ENCODE measurements around the gene GALR2.
"Not testable (repeated sequence)": the region's sequence is repeated elsewhere in the genome, so short reads cannot be mapped to it uniquely, and the experiment has no call there.

Gene GALR2

DNA sequence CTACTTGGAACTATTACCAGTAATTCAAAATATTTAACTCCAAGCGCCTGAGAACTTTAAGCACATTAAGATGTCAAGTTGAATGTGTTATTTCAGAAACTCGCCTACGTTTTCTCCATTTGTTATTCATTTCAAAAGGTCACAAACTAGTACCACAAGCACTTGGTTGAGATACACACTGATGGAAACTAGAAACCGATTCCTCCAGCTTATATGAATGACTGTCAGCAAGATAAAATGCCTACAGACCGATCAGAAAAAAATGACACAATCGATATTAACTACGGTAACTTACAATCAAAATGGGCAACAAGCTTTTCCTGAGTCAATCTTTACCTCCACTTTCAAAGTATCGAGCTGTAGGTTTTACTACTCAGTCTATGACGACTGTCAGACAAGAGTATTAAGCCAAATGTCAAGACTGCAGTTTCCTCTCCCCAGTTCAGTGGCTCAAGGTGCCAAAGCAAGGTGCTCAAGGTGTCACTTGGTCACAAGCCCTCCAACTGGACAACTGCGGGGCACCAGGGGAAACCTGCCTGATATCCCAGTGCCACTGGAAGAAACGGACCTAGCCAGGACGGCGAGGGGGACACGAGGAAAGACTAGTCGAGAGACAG, 2.9 kb upstream of the GALR2 start:
- peak overlapping the region; percentile 78 for H3K4me3 ChIP-seq (ENCODE audit: low read depth, low read length)
- TF ChIP-seq, protein P1, sequence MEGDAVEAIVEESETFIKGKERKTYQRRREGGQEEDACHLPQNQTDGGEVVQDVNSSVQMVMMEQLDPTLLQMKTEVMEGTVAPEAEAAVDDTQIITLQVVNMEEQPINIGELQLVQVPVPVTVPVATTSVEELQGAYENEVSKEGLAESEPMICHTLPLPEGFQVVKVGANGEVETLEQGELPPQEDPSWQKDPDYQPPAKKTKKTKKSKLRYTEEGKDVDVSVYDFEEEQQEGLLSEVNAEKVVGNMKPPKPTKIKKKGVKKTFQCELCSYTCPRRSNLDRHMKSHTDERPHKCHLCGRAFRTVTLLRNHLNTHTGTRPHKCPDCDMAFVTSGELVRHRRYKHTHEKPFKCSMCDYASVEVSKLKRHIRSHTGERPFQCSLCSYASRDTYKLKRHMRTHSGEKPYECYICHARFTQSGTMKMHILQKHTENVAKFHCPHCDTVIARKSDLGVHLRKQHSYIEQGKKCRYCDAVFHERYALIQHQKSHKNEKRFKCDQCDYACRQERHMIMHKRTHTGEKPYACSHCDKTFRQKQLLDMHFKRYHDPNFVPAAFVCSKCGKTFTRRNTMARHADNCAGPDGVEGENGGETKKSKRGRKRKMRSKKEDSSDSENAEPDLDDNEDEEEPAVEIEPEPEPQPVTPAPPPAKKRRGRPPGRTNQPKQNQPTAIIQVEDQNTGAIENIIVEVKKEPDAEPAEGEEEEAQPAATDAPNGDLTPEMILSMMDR (conservative IDR thresholded peaks at IDR 0.05; ENCODE audit: low read depth, low read length), result no peak
- no peak for DNase-seq (ENCODE audit: low read depth)

DNA sequence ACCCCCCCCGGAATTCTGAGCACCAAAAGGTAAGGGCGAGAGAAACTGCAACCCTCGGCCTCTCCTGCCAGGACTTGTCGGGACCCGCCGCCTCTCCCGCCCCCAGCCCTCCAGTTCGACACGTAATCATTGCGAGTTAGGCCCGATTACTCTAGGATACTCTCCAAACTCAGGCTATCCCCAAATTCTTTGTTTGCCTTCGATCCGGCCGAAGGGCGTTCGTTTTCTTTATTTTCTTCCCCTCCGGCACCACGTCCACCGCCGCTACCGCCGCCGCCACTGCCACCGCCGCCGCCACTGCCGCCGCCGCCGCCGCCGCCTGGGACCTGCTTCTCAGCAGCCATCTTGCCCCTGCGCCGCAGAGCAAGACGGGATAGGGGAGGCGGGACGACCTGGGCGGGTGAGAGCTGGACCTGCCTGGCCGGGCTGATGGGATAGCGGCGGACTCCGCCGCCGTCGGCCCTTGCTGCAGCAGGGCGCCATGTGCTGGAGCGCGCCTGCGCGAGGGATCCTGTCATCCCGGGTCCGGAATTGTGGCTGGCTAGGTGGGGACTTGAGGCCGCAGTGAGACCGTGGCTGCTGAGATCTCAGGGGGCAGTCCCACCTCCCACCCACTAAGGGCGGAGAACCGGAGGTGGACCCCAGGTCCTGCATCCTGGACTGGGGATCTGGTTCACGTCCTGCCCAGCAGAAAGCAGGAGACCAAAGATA, 2.3 kb upstream of the GALR2 start, which contains the start of gene SRP68:
Gene SRP68, minus strand, starts transcription at position 370 of the 711 bp plus-strand sequence. Its CDS starts 26 bp downstream, at position 344.
- DNase-seq (ENCODE audit: low read depth), result peak; percentile 95
- TF ChIP-seq, protein P1 (conservative IDR thresholded peaks at IDR 0.05; ENCODE audit: low read depth, low read length), result no peak
- peak within 1 kb of the TSS; percentile 78 for H3K4me3 ChIP-seq (ENCODE audit: low read depth, low read length)

DNA sequence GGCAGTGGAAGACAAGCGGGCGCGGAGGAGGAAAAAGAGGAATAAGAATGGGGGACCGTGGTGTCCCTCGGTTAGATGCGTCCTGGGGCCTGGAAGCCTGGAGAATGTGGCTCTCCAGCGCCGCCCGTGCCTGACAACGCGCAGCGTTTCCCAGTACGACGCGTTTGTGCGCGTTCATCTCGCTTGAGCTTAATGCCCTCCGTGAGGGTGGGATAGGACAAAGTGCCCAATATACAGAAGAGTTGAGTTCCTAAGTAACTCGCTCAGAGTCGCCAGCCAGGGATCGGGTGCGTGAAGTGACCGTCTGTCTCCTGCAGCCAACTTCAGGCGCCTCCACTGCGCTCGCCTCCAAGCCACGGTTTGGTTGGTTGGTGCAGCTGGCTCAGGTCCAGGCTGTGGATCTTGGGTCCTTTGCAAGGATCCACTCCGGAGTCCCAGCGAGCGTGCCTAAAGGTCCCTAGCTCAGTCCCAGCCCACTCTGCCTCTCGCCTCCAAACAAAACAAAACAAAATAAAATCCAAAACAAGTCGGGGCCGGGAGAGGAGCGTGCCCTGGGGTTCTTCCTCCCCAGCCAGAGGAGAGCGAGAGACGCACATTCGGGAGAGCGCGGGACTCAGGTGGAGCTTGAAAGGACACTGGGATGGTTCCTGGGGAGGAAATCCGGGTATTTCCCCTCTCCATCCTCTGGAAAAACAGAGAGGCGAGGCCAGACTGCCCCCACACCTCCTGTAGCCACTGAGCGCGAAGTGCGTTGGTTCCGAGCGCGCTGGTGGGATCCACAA, 974 bp downstream of the GALR2 start:
- TF ChIP-seq, protein P1 (conservative IDR thresholded peaks at IDR 0.05; ENCODE audit: low read depth, low read length), result peak; percentile 15
- no peak overlapping the region for H3K4me3 ChIP-seq (ENCODE audit: low read depth, low read length)
- no peak for DNase-seq (ENCODE audit: low read depth)

DNA sequence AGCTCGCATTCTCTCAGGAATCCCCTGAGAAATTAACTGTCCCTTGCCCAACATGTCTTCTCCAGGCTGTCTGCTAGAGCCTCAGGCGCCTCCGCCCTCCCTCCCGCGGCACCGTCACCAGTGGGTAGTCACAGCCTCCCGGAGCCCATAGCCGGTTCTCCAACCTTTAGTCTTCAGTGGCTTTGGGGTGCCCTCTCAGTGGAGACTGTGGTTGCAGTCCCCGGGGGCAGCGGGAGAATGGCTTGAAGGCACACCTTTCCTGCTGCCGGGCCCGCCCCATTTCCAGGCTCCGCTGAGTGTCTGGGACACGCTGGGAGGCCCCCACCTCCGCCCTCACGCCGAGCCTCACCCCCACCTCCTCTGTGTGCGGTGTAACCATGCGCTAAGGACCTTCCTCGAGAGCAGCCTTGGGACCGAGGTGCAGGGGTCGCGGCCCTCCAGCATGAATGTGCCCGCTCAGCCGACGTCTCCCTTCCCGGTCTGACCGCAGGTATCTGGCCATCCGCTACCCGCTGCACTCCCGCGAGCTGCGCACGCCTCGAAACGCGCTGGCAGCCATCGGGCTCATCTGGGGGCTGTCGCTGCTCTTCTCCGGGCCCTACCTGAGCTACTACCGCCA, 1.7 kb downstream of the GALR2 start:
- TF ChIP-seq, protein P1 (conservative IDR thresholded peaks at IDR 0.05; ENCODE audit: low read depth, low read length), result no peak
- H3K4me3 ChIP-seq (ENCODE audit: low read depth, low read length), result no peak overlapping the region
- no peak for DNase-seq (ENCODE audit: low read depth)

DNA sequence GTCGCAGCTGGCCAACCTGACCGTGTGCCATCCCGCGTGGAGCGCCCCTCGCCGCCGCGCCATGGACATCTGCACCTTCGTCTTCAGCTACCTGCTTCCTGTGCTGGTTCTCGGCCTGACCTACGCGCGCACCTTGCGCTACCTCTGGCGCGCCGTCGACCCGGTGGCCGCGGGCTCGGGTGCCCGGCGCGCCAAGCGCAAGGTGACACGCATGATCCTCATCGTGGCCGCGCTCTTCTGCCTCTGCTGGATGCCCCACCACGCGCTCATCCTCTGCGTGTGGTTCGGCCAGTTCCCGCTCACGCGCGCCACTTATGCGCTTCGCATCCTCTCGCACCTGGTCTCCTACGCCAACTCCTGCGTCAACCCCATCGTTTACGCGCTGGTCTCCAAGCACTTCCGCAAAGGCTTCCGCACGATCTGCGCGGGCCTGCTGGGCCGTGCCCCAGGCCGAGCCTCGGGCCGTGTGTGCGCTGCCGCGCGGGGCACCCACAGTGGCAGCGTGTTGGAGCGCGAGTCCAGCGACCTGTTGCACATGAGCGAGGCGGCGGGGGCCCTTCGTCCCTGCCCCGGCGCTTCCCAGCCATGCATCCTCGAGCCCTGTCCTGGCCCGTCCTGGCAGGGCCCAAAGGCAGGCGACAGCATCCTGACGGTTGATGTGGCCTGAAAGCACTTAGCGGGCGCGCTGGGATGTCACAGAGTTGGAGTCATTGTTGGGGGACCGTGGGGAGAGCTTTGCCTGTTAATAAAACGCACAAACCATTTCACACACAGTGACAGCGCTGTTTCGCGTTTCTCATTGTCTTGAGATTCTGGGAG, 2.4 kb downstream of the GALR2 start:
- DNase-seq (ENCODE audit: low read depth), result no peak
- H3K4me3 ChIP-seq (ENCODE audit: low read depth, low read length), result no peak overlapping the region
- TF ChIP-seq, protein P1 (conservative IDR thresholded peaks at IDR 0.05; ENCODE audit: low read depth, low read length), result no peak

DNA sequence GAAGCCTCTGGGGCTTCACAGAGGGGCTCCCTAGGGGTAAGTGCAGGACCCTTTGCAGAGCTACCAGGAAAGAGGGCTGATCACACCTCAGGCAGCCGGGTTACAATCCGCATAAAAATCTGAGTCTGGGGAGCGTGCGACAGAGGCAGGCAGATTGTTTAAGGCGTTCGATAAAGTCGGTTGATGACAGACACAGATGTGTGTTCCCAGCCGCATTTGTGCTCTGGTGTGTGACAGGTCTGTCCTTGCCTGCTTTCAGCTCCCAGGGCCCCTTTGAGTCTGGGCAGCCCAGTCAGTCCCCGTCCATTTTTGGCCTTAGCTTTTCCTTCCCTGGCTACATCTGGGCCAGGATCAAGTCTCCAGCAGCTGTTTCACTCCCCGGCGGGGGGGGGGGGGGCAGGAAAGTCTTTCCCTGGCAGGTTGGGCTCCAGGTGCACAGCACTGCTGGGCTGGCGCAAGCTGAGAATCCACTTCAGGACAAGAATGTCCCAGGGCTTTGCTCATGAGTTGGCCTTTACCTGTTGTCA, 3.1 kb downstream of the GALR2 start:
- H3K4me3 ChIP-seq (ENCODE audit: low read depth, low read length), result no peak overlapping the region
- no peak for DNase-seq (ENCODE audit: low read depth)
- TF ChIP-seq, protein P1 (conservative IDR thresholded peaks at IDR 0.05; ENCODE audit: low read depth, low read length), result no peak

DNA sequence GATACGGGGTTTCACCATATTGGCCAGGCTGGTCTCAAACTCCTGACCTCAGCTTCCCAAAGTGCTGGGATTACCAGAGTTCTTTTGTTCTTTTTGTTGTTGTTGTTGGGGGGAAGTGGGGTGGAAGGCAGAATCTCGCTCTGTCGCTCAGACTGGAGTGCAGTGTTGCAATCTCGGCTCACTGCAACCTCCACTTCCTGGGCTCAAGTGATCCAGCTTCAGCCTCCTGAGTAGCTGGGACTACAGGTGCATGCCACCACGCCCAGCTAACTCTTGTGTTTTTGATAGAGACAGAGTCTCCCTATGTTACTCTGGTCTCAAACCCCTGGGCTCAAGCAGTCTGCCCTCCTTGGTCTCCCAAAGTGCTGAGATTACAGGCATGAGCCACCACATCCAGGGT, 3.8 kb downstream of the GALR2 start:
- DNase-seq (ENCODE audit: low read depth); H3K4me3 ChIP-seq (ENCODE audit: low read depth, low read length): not testable (repeated sequence)
